ENCODE measurements around the gene GFER.
A peak's percentile ranks its signal among the peaks of the same experiment; 100 is the strongest.
"Not testable (repeated sequence)": the region's sequence is repeated elsewhere in the genome, so short reads cannot be mapped to it uniquely, and the experiment has no call there.

GFER gene

GRCh38 chr16:1983544-1984346 lies at the start of gene GFER:
Gene GFER, plus strand, starts transcription at chr16:1984193. Its CDS starts 26 bp downstream, at chr16:1984219.
- DNase-seq (ENCODE audit: low spot score) = peak; percentile 98

- DNase-seq (ENCODE audit: low spot score) = no peak
Observed at GRCh38 chr16:1936945-1937479, 47.0 kb upstream of the GFER start.

- DNase-seq (ENCODE audit: low spot score) = no peak
Observed at GRCh38 chr16:1938316-1938715, 45.7 kb upstream of the GFER start.

- DNase-seq (ENCODE audit: low spot score) = no peak
Observed at GRCh38 chr16:1938910-1939309, 45.1 kb upstream of the GFER start.

- not testable (repeated sequence) for DNase-seq (ENCODE audit: low spot score)
Observed at GRCh38 chr16:1939833-1940232, 44.2 kb upstream of the GFER start.

GRCh38 chr16:1940273-1941161 lies 43.5 kb upstream of the GFER start:
- DNase-seq (ENCODE audit: low spot score) = no peak

- DNase-seq (ENCODE audit: low spot score) = no peak
Observed at GRCh38 chr16:1941162-1942046, 42.6 kb upstream of the GFER start.

GRCh38 chr16:1942047-1942809 lies 41.8 kb upstream of the GFER start:
- DNase-seq (ENCODE audit: low spot score) = no peak

- peak; percentile 100 for DNase-seq (ENCODE audit: low spot score)
Observed at GRCh38 chr16:1942810-1943726, 40.9 kb upstream of the GFER start, which contains the start of gene MSRB1. Gene MSRB1, minus strand, starts transcription at chr16:1943199. Its CDS starts 43 bp downstream, at chr16:1943156.

GRCh38 chr16:1944612-1945199 lies 39.3 kb upstream of the GFER start:
- no peak for DNase-seq (ENCODE audit: low spot score)

- DNase-seq (ENCODE audit: low spot score) = no peak
Observed at GRCh38 chr16:1945559-1946391, 38.2 kb upstream of the GFER start.

GRCh38 chr16:1946495-1947368 lies 37.3 kb upstream of the GFER start:
- DNase-seq (ENCODE audit: low spot score) = no peak

GRCh38 chr16:1947369-1947670 lies 36.7 kb upstream of the GFER start:
- no peak for DNase-seq (ENCODE audit: low spot score)

GRCh38 chr16:1949507-1949906 lies 34.5 kb upstream of the GFER start:
- DNase-seq (ENCODE audit: low spot score) = no peak

- no peak for DNase-seq (ENCODE audit: low spot score)
Observed at GRCh38 chr16:1950047-1950446, 33.9 kb upstream of the GFER start.

- DNase-seq (ENCODE audit: low spot score) = no peak
Observed at GRCh38 chr16:1950559-1950958, 33.4 kb upstream of the GFER start.

GRCh38 chr16:1953734-1954133 lies 30.3 kb upstream of the GFER start:
- DNase-seq (ENCODE audit: low spot score) = no peak

Measured in ecto neural progenitor cell (in vitro differentiated cells).